ENCODE data around the gene EMC7.

The EMC7 gene

GRCh38 chr15:34099914-34100313 is 1.7 kb downstream of the EMC7 start:
- Histone ChIP-seq H3K36me3 (ENCODE audit: control insufficient read depth, low read length) (peaks cover 30% of the 10 kb centered on the region), H3K4me1 (ENCODE audit: control insufficient read depth, low read length) (peaks cover 26% of the 10 kb centered on the region), H3K9me2 (replicated peaks; ENCODE audit: control insufficient read depth, low read length) (no peaks in the 10 kb centered on the region), H3K79me2 (ENCODE audit: control insufficient read depth, low read length) (peaks cover 80% of the 10 kb centered on the region), H3K4me2 (ENCODE audit: low read length) (peak overlapping the region; percentile 94), H3F3A (ENCODE audit: control insufficient read depth, insufficient read depth) (no peaks in the 10 kb centered on the region; the same call in 1 of the 2 replicates), H3K4me3 (ENCODE audit: low read length) (peak overlapping the region; percentile 96), H4K20me1 (ENCODE audit: control insufficient read depth, insufficient read depth, low read depth, low read length) (no peaks in the 10 kb centered on the region), H3K27ac (ENCODE audit: low read depth, low read length) (no peak overlapping the region), H3K9me3 (ENCODE audit: control insufficient read depth, insufficient read depth, low read length) (no peaks in the 10 kb centered on the region), H3K27me3 (ENCODE audit: control insufficient read depth, low read length) (no peaks in the 10 kb centered on the region)
- TF ChIP-seq EZH2phosphoT487 (IDR thresholded peaks at IDR 0.05; ENCODE audit: borderline replicate concordance, low read length) (no peak), CTCF (IDR thresholded peaks at IDR 0.05; ENCODE audit: low read depth, low read length, poor library complexity, severe bottlenecking) (no peak)

GRCh38 chr15:34085746-34086145 is 15.9 kb downstream of the EMC7 start:
- no peaks in the 10 kb centered on the region for H3K4me1 ChIP-seq (ENCODE audit: control insufficient read depth, low read length)
- H3F3A ChIP-seq (ENCODE audit: control insufficient read depth, insufficient read depth) = peaks cover 3% of the 10 kb centered on the region; the same call in 1 of the 2 replicates
- no peaks in the 10 kb centered on the region for H3K27me3 ChIP-seq (ENCODE audit: control insufficient read depth, low read length)
- H4K20me1 ChIP-seq (ENCODE audit: control insufficient read depth, insufficient read depth, low read depth, low read length) = no peaks in the 10 kb centered on the region
- H3K4me3 ChIP-seq (ENCODE audit: low read length) = no peak overlapping the region
- no peak overlapping the region for H3K27ac ChIP-seq (ENCODE audit: low read depth, low read length)
- TF ChIP-seq EZH2phosphoT487 (IDR thresholded peaks at IDR 0.05; ENCODE audit: borderline replicate concordance, low read length) (no peak), CTCF (IDR thresholded peaks at IDR 0.05; ENCODE audit: low read depth, low read length, poor library complexity, severe bottlenecking) (no peak)
- peaks cover 51% of the 10 kb centered on the region for H3K36me3 ChIP-seq (ENCODE audit: control insufficient read depth, low read length)
- no peaks in the 10 kb centered on the region for H3K9me2 ChIP-seq (replicated peaks; ENCODE audit: control insufficient read depth, low read length)
- no peak overlapping the region for H3K4me2 ChIP-seq (ENCODE audit: low read length)
- H3K79me2 ChIP-seq (ENCODE audit: control insufficient read depth, low read length) = 0 out of 2 replicates have a peak, but pooled peaks cover under 1% of the 10 kb centered on the region
- no peaks in the 10 kb centered on the region for H3K9me3 ChIP-seq (ENCODE audit: control insufficient read depth, insufficient read depth, low read length)

- Histone ChIP-seq H3K9me2 (replicated peaks; ENCODE audit: control insufficient read depth, low read length) (no peaks in the 10 kb centered on the region), H3K9me3 (ENCODE audit: control insufficient read depth, insufficient read depth, low read length) (no peaks in the 10 kb centered on the region), H3K27me3 (ENCODE audit: control insufficient read depth, low read length) (no peaks in the 10 kb centered on the region), H3K36me3 (ENCODE audit: control insufficient read depth, low read length) (peaks cover 40% of the 10 kb centered on the region), H3K4me2 (ENCODE audit: low read length) (no peak overlapping the region), H3K4me1 (ENCODE audit: control insufficient read depth, low read length) (no peaks in the 10 kb centered on the region), H4K20me1 (ENCODE audit: control insufficient read depth, insufficient read depth, low read depth, low read length) (no peaks in the 10 kb centered on the region), H3K4me3 (ENCODE audit: low read length) (no peak overlapping the region), H3K79me2 (ENCODE audit: control insufficient read depth, low read length) (no peaks in the 10 kb centered on the region), H3K27ac (ENCODE audit: low read depth, low read length) (no peak overlapping the region), H3F3A (ENCODE audit: control insufficient read depth, insufficient read depth) (no peaks in the 10 kb centered on the region; the same call in 1 of the 2 replicates)
- TF ChIP-seq EZH2phosphoT487 (IDR thresholded peaks at IDR 0.05; ENCODE audit: borderline replicate concordance, low read length) (no peak), CTCF (IDR thresholded peaks at IDR 0.05; ENCODE audit: low read depth, low read length, poor library complexity, severe bottlenecking) (no peak)
Measured at GRCh38 chr15:34084086-34084485, 17.6 kb downstream of the EMC7 start.

Measured in DOHH2 (cell line).